Thyroid gland (tissue), 4 donors: ENCODE data around the gene FBXW4.

Experiments used
- POLR2A ChIP-seq, 2 donors: fragments of 450-650 bp; IDR thresholded peaks; one replicate each; pipeline ENCODE4 v1.6.1; 2017; ENCODE audit warnings: antibody characterized with exemption in 2 of 2, mild to moderate bottlenecking in 2 of 2, moderate library complexity in 1 of 2
- TF ChIP-seq, protein P1 (sequence below), 6 experiments: fragments of 200-600 bp in 3 of 6; fragments of 450-650 bp in 3 of 6; sonication (generic) in 3 of 6; IDR thresholded peaks; one replicate each; pipeline ENCODE4 v1.5.1; 2016 to 2019; ENCODE audit warnings: antibody characterized with exemption in 6 of 6, mild to moderate bottlenecking in 2 of 6, inconsistent platforms in 1 of 6, moderate library complexity in 1 of 6

DNA sequence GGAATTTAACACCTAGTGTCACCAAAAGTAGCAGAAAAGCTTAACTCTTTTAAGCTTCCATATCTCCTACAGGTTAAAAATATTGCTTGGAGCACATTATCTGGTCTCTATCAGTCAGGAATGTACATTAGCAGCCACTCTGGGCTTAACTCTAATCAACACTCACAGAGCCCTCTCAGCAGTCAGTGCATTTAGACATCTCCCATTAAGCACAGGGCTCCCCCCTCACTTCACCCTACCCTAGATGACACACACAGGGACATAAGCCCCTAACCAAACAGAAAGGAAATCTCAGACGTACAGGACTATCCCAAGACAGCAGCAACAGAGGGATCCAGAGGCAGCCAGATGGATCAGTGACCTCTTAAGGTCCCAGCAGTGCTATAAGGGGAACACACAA lies 26.4 kb downstream of the FBXW4 start:
- TF ChIP-seq, protein P1, sequence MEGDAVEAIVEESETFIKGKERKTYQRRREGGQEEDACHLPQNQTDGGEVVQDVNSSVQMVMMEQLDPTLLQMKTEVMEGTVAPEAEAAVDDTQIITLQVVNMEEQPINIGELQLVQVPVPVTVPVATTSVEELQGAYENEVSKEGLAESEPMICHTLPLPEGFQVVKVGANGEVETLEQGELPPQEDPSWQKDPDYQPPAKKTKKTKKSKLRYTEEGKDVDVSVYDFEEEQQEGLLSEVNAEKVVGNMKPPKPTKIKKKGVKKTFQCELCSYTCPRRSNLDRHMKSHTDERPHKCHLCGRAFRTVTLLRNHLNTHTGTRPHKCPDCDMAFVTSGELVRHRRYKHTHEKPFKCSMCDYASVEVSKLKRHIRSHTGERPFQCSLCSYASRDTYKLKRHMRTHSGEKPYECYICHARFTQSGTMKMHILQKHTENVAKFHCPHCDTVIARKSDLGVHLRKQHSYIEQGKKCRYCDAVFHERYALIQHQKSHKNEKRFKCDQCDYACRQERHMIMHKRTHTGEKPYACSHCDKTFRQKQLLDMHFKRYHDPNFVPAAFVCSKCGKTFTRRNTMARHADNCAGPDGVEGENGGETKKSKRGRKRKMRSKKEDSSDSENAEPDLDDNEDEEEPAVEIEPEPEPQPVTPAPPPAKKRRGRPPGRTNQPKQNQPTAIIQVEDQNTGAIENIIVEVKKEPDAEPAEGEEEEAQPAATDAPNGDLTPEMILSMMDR (IDR thresholded peaks at IDR 0.05): no peak
- TF ChIP-seq POLR2A (IDR thresholded peaks at IDR 0.05): no peak
